Measurements from ENCODE around the gene ZNF383.
A peak's percentile ranks its signal among the peaks of the same experiment; 100 is the strongest.

- peak in 4 of 6 experiments; percentile 8 to 33 (median 22) for TF ChIP-seq CTCF (IDR thresholded peaks at IDR 0.05)
- no peak for TF ChIP-seq POLR2A (IDR thresholded peaks at IDR 0.05)
- TF ChIP-seq POLR2AphosphoS5 (IDR thresholded peaks at IDR 0.05), result no peak
- TF ChIP-seq EP300 (IDR thresholded peaks at IDR 0.05), result no peak
These were observed 10.0 kb downstream of the ZNF383 start for GRCh38 chr19:37227996-37228395.

Data from upper lobe of left lung (tissue), 4 donors.